Effector memory CD4-positive, alpha-beta T cell (primary cell): ENCODE measurements around the gene MPRIP.

Experiments used
- DNase-seq, 3 donors: peaks; one replicate each; pipeline ENCODE4 v3.0.0-alpha.2; 2020
- H3K27ac ChIP-seq: 2 replicates; pipeline ENCODE4 v1.7.0; 2013; ENCODE audit warnings: mild to moderate bottlenecking, low read length, moderate library complexity; ENCODE audit not compliant: insufficient read depth, poor library complexity, severe bottlenecking
- H3K27me3 ChIP-seq: replicated peaks from 2 replicates; pipeline ENCODE4 v1.7.0; 2013; ENCODE audit warnings: mild to moderate bottlenecking, low read length; ENCODE audit not compliant: insufficient read depth, control insufficient read depth, poor library complexity, severe bottlenecking
- H3K36me3 ChIP-seq: 2 replicates; pipeline ENCODE4 v1.7.0; 2013; ENCODE audit warnings: mild to moderate bottlenecking, low read length, moderate library complexity; ENCODE audit not compliant: control insufficient read depth, insufficient read depth
- H3K4me1 ChIP-seq: 2 replicates; pipeline ENCODE4 v1.7.0; 2013; ENCODE audit warnings: low read length, mild to moderate bottlenecking; ENCODE audit not compliant: control insufficient read depth, insufficient read depth, poor library complexity, severe bottlenecking
- H3K4me3 ChIP-seq: 2 replicates; pipeline ENCODE4 v1.7.0; 2013; ENCODE audit warnings: low read length, low read depth, mild to moderate bottlenecking; ENCODE audit not compliant: insufficient read depth, poor library complexity, severe bottlenecking
- H3K9me3 ChIP-seq: 2 replicates; pipeline ENCODE4 v1.7.0; 2013; ENCODE audit warnings: mild to moderate bottlenecking, low read length, moderate library complexity; ENCODE audit not compliant: control insufficient read depth

MPRIP gene

DNA sequence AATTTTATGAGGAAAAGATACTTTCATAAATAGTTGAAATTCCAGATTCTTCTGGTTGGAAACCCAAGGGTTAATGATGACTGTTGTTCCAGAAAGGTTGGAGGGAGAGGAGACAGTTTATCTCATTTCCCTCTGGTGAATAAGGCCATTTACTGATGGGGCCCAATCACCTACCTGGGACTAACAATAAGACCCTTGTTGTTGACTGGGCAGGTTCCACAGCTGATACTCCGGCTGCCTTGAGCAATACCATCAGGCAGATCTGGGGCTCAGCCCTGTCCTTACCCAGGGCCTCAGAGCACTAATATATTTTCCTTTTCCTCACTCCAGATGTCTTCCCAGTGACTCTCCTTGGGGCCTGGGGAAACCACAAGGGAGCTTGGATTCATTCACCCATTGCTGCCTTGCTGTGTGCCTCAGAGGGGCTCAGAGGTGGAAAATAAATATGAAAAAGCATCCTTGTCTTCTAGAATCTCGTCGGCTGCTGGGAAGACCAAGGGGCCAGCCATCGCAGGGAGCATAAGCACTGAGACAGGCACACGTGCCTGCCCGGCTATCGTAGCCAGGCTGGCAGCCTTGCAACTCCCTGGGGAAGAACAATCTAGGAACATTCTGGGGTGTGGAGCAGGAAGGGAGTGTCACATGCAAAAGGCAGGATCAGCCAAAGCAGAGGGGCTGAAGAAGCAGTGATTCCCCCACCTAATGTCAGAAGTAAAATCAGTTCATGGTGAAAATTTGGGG is 54.4 kb downstream of the MPRIP start:
- H3K4me3 ChIP-seq, result no peak overlapping the region
- no peaks in the 10 kb centered on the region for H3K4me1 ChIP-seq
- peaks cover 3% of the 10 kb centered on the region for H3K36me3 ChIP-seq
- H3K9me3 ChIP-seq, result no peaks in the 10 kb centered on the region
- no peak for DNase-seq
- no peaks in the 10 kb centered on the region for H3K27me3 ChIP-seq
- H3K27ac ChIP-seq, result no peak overlapping the region

DNA sequence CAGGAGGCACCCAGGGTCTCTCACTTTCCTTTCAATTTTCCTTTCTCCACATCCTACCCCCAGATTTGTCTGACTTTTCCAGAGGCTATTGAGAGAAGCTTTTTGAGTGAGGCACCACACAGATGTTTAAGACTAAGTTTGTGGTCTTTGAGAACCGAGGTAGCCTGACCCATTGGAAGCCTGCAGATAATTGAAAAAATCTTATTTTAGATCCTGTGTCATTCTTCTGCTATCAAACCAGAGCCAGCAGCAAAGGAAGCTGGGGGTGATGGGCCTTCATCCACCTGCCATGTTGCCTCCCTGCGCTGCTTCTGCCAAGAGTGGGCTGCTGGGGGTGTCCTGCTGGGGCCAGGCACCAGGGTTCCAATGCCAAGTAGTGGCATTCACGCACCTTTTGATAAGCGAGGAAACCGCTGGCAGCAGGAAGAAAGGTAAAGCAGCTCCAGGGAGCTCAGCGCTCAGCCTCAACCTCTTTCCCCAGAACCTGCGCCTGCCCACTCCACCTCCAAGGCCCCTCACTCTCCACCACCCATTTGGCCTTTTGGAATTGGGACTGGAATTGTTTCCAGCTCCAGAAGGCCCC is 55.6 kb downstream of the MPRIP start:
- H3K4me1 ChIP-seq, result no peaks in the 10 kb centered on the region
- H3K36me3 ChIP-seq, result peaks cover 3% of the 10 kb centered on the region
- no peak for DNase-seq
- no peak overlapping the region for H3K27ac ChIP-seq
- no peak overlapping the region for H3K4me3 ChIP-seq
- H3K27me3 ChIP-seq, result no peaks in the 10 kb centered on the region
- no peaks in the 10 kb centered on the region for H3K9me3 ChIP-seq

DNA sequence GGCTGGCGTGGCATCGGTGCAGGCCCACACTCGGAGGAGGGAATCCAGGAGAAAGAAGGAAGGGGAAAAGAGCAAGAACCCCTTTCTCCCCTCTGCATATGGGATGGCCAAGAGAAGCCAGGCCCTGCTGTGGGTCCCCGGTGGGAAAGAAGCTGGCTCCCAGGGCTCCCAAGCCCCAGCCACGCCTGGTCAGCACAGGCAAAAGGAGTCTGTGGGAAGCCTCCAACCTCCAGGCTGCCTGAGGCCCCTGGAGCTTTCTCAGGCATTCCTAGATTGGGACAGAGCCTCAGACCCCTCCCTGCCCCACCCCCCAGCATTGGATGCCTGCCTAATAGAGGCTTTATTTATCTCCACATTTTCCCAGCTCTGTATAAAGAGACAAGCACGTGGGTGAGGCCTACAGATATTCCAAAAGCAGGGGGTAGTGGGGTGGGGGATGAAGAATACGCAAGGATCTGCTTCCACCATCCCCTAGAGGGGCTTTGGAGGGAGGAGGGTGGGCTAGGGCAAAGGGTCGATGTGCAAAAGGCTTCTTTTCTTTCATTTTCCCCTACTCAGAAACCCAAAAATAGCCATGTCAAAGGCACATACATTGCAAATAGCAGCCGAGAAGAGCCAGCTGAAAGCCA is 56.4 kb downstream of the MPRIP start:
- H3K4me3 ChIP-seq, result no peak overlapping the region
- H3K4me1 ChIP-seq, result no peaks in the 10 kb centered on the region
- no peaks in the 10 kb centered on the region for H3K9me3 ChIP-seq
- H3K36me3 ChIP-seq, result peaks cover 3% of the 10 kb centered on the region
- DNase-seq, result no peak
- no peaks in the 10 kb centered on the region for H3K27me3 ChIP-seq
- H3K27ac ChIP-seq, result no peak overlapping the region

DNA sequence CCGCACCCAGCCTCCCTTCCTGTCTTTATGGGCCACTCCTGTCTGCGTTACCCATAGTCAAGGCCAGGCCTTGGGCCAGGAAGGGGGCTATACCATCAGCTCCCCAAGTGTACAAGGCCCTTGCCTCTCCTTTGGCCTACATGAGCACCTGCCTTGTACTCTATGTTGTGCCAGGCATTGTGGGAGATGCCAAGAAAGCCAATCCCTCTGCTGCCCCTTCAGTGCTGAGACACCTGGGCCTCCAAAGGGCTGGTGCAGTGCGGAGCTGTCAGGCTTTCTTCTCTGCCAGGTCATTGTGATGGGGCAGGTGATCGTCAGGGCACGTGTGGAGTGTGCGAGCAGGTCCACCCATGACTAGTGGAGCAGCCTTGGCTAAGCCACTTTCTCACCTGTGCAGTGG is 59.9 kb downstream of the MPRIP start:
- peaks cover 3% of the 10 kb centered on the region for H3K4me1 ChIP-seq
- H3K9me3 ChIP-seq, result no peaks in the 10 kb centered on the region
- H3K27ac ChIP-seq, result no peak overlapping the region
- no peaks in the 10 kb centered on the region for H3K27me3 ChIP-seq
- no peaks in the 10 kb centered on the region for H3K36me3 ChIP-seq
- no peak overlapping the region for H3K4me3 ChIP-seq
- no peak for DNase-seq

DNA sequence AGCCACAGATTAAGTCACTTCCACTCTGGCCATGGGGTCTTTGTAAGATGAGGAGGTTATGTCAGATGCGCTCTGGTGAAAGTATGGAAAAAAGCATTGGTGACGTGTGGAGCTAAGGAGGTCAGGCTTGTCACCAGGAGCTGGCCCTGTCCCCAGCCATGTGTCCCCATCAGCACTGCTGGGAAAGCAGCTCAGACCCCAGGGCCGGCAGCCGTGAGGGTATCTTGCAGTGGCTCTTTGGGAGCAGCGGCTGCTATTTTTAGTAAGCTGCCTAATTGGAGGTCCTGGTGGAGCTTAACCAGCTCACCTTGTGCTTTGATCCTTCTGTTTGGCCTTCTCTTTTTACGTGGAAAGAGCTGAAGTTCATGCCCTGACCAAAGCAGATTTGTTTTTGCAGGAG is 60.9 kb downstream of the MPRIP start:
- Histone ChIP-seq H3K27me3 (no peaks in the 10 kb centered on the region), H3K9me3 (no peaks in the 10 kb centered on the region), H3K4me3 (no peak overlapping the region), H3K36me3 (no peaks in the 10 kb centered on the region), H3K4me1 (peaks cover 6% of the 10 kb centered on the region), H3K27ac (no peak overlapping the region)
- DNase-seq, result no peak

DNA sequence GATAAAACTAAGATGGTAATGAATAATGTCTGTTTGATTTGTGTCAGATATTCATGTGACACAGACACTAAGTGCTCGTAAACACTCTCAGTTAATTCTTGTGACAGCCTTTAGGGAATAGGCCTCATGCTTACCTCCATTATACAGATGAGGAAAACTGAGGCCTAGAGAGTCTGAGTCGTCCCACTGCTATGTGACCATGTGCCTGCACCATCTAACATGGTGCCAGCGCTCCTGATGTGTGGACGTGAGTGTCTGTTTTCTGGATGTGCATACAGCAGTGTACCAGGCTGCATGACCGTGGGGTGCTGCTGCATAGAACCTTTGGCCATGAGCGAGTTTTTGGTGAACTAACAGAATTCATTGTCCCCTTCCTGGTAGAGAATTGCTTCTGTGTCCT is 61.8 kb downstream of the MPRIP start:
- Histone ChIP-seq H3K4me3 (no peak overlapping the region), H3K4me1 (peaks cover 13% of the 10 kb centered on the region), H3K36me3 (no peaks in the 10 kb centered on the region), H3K9me3 (no peaks in the 10 kb centered on the region), H3K27ac (no peak overlapping the region), H3K27me3 (no peaks in the 10 kb centered on the region)
- DNase-seq, result no peak

DNA sequence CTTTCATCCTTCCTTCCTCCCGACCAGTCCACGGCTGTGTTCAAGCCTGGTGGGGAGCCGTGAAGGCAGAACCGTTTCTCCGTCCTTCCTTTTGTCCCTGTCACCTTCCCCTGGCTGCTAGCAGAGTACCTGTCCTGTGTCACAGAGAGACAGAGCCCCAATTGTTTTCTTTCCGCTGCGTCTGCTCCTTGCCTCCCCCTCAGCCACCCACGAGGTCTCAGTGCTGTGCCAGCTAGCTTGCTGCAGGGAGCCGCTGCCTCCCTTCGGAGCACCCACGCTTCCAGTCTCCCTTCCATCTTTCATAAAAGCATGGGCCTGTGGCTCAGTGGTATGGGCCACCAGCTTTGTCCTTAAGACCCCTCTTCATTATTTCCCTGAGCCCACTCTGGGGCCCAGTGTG is 62.2 kb downstream of the MPRIP start:
- no peaks in the 10 kb centered on the region for H3K36me3 ChIP-seq
- DNase-seq, result no peak
- no peaks in the 10 kb centered on the region for H3K27me3 ChIP-seq
- no peak overlapping the region for H3K4me3 ChIP-seq
- peak overlapping the region; percentile 10 for H3K27ac ChIP-seq
- H3K4me1 ChIP-seq, result peaks cover 18% of the 10 kb centered on the region
- H3K9me3 ChIP-seq, result no peaks in the 10 kb centered on the region

DNA sequence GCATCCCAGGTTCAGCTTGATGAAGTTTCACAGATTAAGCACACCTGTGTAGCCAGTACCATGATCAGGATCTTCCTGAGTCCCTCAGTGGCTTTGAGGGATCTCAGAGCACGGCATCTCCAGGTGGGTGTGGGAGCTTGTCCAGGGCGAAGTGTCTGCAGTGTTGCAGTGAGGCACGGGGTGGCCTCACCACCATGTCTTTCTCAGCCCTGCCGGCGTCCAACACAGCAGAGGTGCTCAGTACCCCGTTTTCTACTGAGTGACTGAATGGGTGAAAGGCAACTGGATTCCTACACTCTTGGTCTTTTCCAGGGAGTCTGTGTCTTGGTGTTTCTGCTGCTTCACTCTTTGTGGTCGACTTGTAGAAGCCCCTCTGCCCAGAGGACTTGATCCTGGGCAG is 63.7 kb downstream of the MPRIP start:
- H3K36me3 ChIP-seq, result no peaks in the 10 kb centered on the region

DNA sequence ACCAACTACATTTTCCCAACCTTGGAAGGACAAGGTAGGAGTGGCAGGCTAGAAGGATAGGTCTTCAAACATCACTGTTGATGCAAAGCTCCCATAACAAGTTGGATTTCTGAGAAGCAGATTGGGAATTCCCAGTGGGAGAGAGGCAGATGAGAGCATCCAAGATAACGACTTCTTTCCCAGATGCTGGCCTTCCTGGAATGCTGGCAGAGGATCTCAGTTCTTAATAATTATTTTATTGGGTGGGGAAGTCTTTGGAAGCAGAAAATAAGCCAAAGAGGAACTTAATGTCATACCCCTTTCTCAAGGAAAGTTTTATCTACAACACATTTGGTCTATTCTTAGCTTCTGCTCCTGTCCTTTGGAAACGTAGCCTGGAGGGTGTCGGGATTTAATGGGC is 64.5 kb downstream of the MPRIP start:
- DNase-seq, result no peak
- no peaks in the 10 kb centered on the region for H3K27me3 ChIP-seq
- no peaks in the 10 kb centered on the region for H3K9me3 ChIP-seq
- H3K4me1 ChIP-seq, result peaks cover 37% of the 10 kb centered on the region
- H3K27ac ChIP-seq, result peak overlapping the region; percentile 27
- H3K4me3 ChIP-seq, result no peak overlapping the region
- no peaks in the 10 kb centered on the region for H3K36me3 ChIP-seq

More for the DNA sequence above, 63.7 kb downstream of the MPRIP start:
- Histone ChIP-seq H3K4me1 (peaks cover 30% of the 10 kb centered on the region), H3K27me3 (no peaks in the 10 kb centered on the region), H3K27ac (no peak overlapping the region), H3K9me3 (no peaks in the 10 kb centered on the region), H3K4me3 (no peak overlapping the region)
- no peak for DNase-seq

DNA sequence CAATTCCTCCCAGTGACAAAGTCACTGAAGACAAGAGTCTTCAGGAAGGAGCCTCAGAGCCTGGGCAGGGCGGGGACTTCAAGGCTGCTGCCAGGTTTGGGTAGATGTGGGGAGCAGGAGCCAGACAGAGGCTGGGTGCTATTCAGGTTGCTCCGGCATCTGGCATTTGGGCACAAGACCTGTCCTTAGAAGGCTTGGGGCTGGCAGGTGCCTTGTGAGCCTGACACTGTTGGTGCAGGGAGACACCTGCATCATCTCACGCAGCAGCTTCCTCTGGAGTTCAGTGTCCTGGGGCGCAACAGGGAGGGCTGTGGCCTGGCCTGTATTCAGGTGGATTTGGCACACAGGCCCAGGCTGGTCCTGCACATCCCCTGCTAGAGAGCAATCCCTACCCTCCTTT is 65.0 kb downstream of the MPRIP start:
- H3K4me1 ChIP-seq, result peaks cover 37% of the 10 kb centered on the region
- H3K4me3 ChIP-seq, result no peak overlapping the region
- no peaks in the 10 kb centered on the region for H3K9me3 ChIP-seq
- no peaks in the 10 kb centered on the region for H3K27me3 ChIP-seq
- H3K36me3 ChIP-seq, result no peaks in the 10 kb centered on the region
- peak overlapping the region; percentile 32 for H3K27ac ChIP-seq
- DNase-seq, result no peak
